ENCODE measurements around the gene RNU6-9. TPM values are rescaled to one million over a fixed set of nuclear protein-coding genes. Genes with fewer than 3 reads are reported as not detected.
"Not testable (repeated sequence)": the region's sequence is repeated elsewhere in the genome, so short reads cannot be mapped to it uniquely, and the experiment has no call there.

Gene RNU6-9
- total RNA-seq, 4 donors from 2014 or later = not detected

GRCh38 chr19:875265-875879 lies 17.9 kb upstream of the RNU6-9 start:
- 91 to 95% methylated on average over 25 to 28 of the region's 28 CpGs for WGBS, 2 donors

GRCh38 chr19:876089-876488 lies 17.2 kb upstream of the RNU6-9 start:
- DNase-seq (ENCODE audit: low spot score in 2 of 2) = no peak
- 81 to 83% methylated on average over 18 of the region's 18 CpGs for WGBS, 2 donors
- H3K4me3 ChIP-seq (ENCODE audit: low read depth, poor library complexity, severe bottlenecking) = no peak overlapping the region
- no peak for TF ChIP-seq CTCF (IDR thresholded peaks at IDR 0.05)
- no peak for TF ChIP-seq POLR2A (IDR thresholded peaks at IDR 0.05)
- intact Hi-C loops (cut with DNase I; ENCODE audit: low total_unique reads) = no loop called here

More at GRCh38 chr19:875265-875879, 17.9 kb upstream of the RNU6-9 start:
- intact Hi-C loops (cut with DNase I; ENCODE audit: low total_unique reads) = no loop called here
- TF ChIP-seq POLR2A (IDR thresholded peaks at IDR 0.05) = no peak
- no peak for TF ChIP-seq CTCF (IDR thresholded peaks at IDR 0.05)
- no peak for DNase-seq (ENCODE audit: low spot score in 2 of 2)
- no peak overlapping the region for H3K4me3 ChIP-seq (ENCODE audit: low read depth, poor library complexity, severe bottlenecking)

- intact Hi-C loops (cut with DNase I; ENCODE audit: low total_unique reads) = no loop called here
- DNase-seq (ENCODE audit: low spot score in 2 of 2) = no peak
- TF ChIP-seq POLR2A (IDR thresholded peaks at IDR 0.05) (no peak), CTCF (IDR thresholded peaks at IDR 0.05) (no peak)
- 60 to 70% methylated on average over 20 to 28 of the region's 29 CpGs for WGBS, 2 donors
- H3K4me3 ChIP-seq (ENCODE audit: low read depth, poor library complexity, severe bottlenecking) = no peak overlapping the region
Observed at GRCh38 chr19:876780-877314, 16.4 kb upstream of the RNU6-9 start.

- DNase-seq (ENCODE audit: low spot score in 2 of 2); H3K4me3 ChIP-seq (ENCODE audit: low read depth, poor library complexity, severe bottlenecking); intact Hi-C loops (cut with DNase I; ENCODE audit: low total_unique reads): not testable (repeated sequence)
- 62 to 74% methylated on average over 6 to 10 of the region's 23 CpGs for WGBS, 2 donors
Observed at GRCh38 chr19:877992-878660, 15.2 kb upstream of the RNU6-9 start.

GRCh38 chr19:878751-879561 lies 14.3 kb upstream of the RNU6-9 start:
- intact Hi-C loops (cut with DNase I; ENCODE audit: low total_unique reads); H3K4me3 ChIP-seq (ENCODE audit: low read depth, poor library complexity, severe bottlenecking); DNase-seq (ENCODE audit: low spot score in 2 of 2): not testable (repeated sequence)
- 79 to 85% methylated on average over 16 to 23 of the region's 24 CpGs for WGBS, 2 donors

GRCh38 chr19:879711-880438 lies 13.4 kb upstream of the RNU6-9 start:
- TF ChIP-seq POLR2A (IDR thresholded peaks at IDR 0.05) (no peak), CTCF (IDR thresholded peaks at IDR 0.05) (no peak)
- DNase-seq (ENCODE audit: low spot score in 2 of 2) = no peak
- H3K4me3 ChIP-seq (ENCODE audit: low read depth, poor library complexity, severe bottlenecking) = no peak overlapping the region
- WGBS, 2 donors = 86% methylated on average over 32 to 35 of the region's 37 CpGs
- intact Hi-C loops (cut with DNase I; ENCODE audit: low total_unique reads) = no loop called here
